HG03442 (cell line): ENCODE results near the gene PDXK.

Experiments used
- ATAC-seq: cut with Tn5 transposase; IDR thresholded peaks from one replicate; pipeline ENCODE4 v1.9.1; 2021; ENCODE audit warnings: mild to moderate bottlenecking, moderate library complexity; ENCODE audit not compliant: unreplicated experiment

PDXK gene

GRCh38 chr21:43723648-43724047 is 4.7 kb downstream of the PDXK start:
- ATAC-seq = no peak

GRCh38 chr21:43726686-43727518 is 8.0 kb downstream of the PDXK start:
- no peak for ATAC-seq

- ATAC-seq = no peak
Measured at GRCh38 chr21:43727519-43728153, 8.7 kb downstream of the PDXK start.

GRCh38 chr21:43728154-43728466 is 9.2 kb downstream of the PDXK start:
- ATAC-seq = no peak

GRCh38 chr21:43728467-43729390 is 9.8 kb downstream of the PDXK start:
- ATAC-seq = peak; percentile 68

- ATAC-seq = no peak
Measured at GRCh38 chr21:43731476-43731875, 12.5 kb downstream of the PDXK start.

GRCh38 chr21:43731891-43732711 is 13.2 kb downstream of the PDXK start:
- ATAC-seq = no peak

GRCh38 chr21:43733060-43733459 is 14.1 kb downstream of the PDXK start:
- no peak for ATAC-seq

- ATAC-seq = no peak
Measured at GRCh38 chr21:43733529-43734071, 14.7 kb downstream of the PDXK start.

- no peak for ATAC-seq
Measured at GRCh38 chr21:43734131-43734927, 15.4 kb downstream of the PDXK start.

- no peak for ATAC-seq
Measured at GRCh38 chr21:43734928-43735229, 15.9 kb downstream of the PDXK start.

- ATAC-seq = no peak
Measured at GRCh38 chr21:43735236-43736091, 16.5 kb downstream of the PDXK start.

GRCh38 chr21:43736224-43736883 is 17.4 kb downstream of the PDXK start:
- ATAC-seq = no peak

- ATAC-seq = no peak
Measured at GRCh38 chr21:43737158-43737950, 18.4 kb downstream of the PDXK start.

GRCh38 chr21:43739621-43740435 is 20.9 kb downstream of the PDXK start:
- ATAC-seq = no peak

- no peak for ATAC-seq
Measured at GRCh38 chr21:43740497-43741156, 21.7 kb downstream of the PDXK start.
